HEK293T (cell line): ENCODE results near the gene PDLIM3.

Experiments
- CTCF ChIA-PET: fragments of 350-600 bp; formaldehyde crosslinking; extraction: SDS; loops from one replicate; lab custom pipeline; 2021; ENCODE audit warnings: antibody characterized with exemption, inconsistent platforms; lab: Yijun Ruan, JAX
- POLR2A ChIA-PET: fragments of 350-600 bp; formaldehyde crosslinking; extraction: SDS; loops from one replicate; lab custom pipeline; 2020; ENCODE audit warnings: antibody characterized with exemption, inconsistent platforms; lab: Yijun Ruan, JAX
- DNase-seq: peaks from one replicate; pipeline ENCODE4 v3.0.0; 2012; ENCODE audit warnings: mixed read lengths; ENCODE audit errors: extremely low spot score
- ARNT ChIP-seq: fragments of 450-650 bp; IDR thresholded peaks from 2 replicates; pipeline ENCODE4 v1.6.1; 2017; ENCODE audit warnings: mild to moderate bottlenecking
- BHLHE40 ChIP-seq: fragments of 450-650 bp; IDR thresholded peaks from 2 replicates; pipeline ENCODE4 v1.6.1; 2016; ENCODE audit warnings: mild to moderate bottlenecking, moderate library complexity, borderline replicate concordance
- CTBP1 ChIP-seq: fragments of 450-650 bp; IDR thresholded peaks from 2 replicates; pipeline ENCODE4 v1.6.1; 2016; ENCODE audit warnings: borderline replicate concordance
- ELF4 ChIP-seq: fragments of 450-650 bp; IDR thresholded peaks from 2 replicates; pipeline ENCODE4 v1.6.1; 2017; ENCODE audit warnings: antibody characterized with exemption
- FOXA1 ChIP-seq: fragments of 450-650 bp; IDR thresholded peaks from 2 replicates; pipeline ENCODE4 v1.6.1; 2016; ENCODE audit warnings: mild to moderate bottlenecking
- FOXK2 ChIP-seq: fragments of 450-650 bp; IDR thresholded peaks from 2 replicates; pipeline ENCODE4 v1.6.1; 2016; ENCODE audit warnings: mild to moderate bottlenecking
- FOXM1 ChIP-seq: fragments of 450-650 bp; IDR thresholded peaks from 2 replicates; pipeline ENCODE4 v1.6.1; 2017; ENCODE audit warnings: mild to moderate bottlenecking, borderline replicate concordance
- HDGF ChIP-seq: fragments of 450-650 bp; IDR thresholded peaks from 2 replicates; pipeline ENCODE4 v1.6.1; 2017; ENCODE audit warnings: antibody characterized with exemption, borderline replicate concordance
- L3MBTL2 ChIP-seq: fragments of 450-650 bp; conservative IDR thresholded peaks from 2 replicates; pipeline ENCODE4 v1.6.1; 2016; ENCODE audit warnings: mild to moderate bottlenecking
- LEF1 ChIP-seq: fragments of 450-650 bp; IDR thresholded peaks from 2 replicates; pipeline ENCODE4 v1.6.1; 2017; ENCODE audit warnings: mild to moderate bottlenecking, borderline replicate concordance
- NFRKB ChIP-seq: fragments of 450-650 bp; IDR thresholded peaks from 2 replicates; pipeline ENCODE4 v1.6.1; 2016; ENCODE audit warnings: mild to moderate bottlenecking, moderate library complexity
- PKNOX1 ChIP-seq: fragments of 450-650 bp; IDR thresholded peaks from 2 replicates; pipeline ENCODE4 v1.6.1; 2016
- SP1 ChIP-seq: fragments of 450-650 bp; IDR thresholded peaks from 2 replicates; pipeline ENCODE4 v1.6.1; 2017
- SUZ12 ChIP-seq: fragments of 450-650 bp; IDR thresholded peaks from 2 replicates; pipeline ENCODE4 v1.6.1; 2016; ENCODE audit warnings: mild to moderate bottlenecking
- TARDBP ChIP-seq: fragments of 450-650 bp; IDR thresholded peaks from 2 replicates; pipeline ENCODE4 v1.6.1; 2016
- ZNF384 ChIP-seq: fragments of 450-650 bp; IDR thresholded peaks from 2 replicates; pipeline ENCODE4 v1.6.1; 2016

Gene PDLIM3

GRCh38 chr4:185566425-185566824 lies 31.1 kb upstream of the PDLIM3 start:
- POLR2A ChIA-PET, result interaction anchor here (1.3 kb wide), 1 partner anchor 31 kb away, joined by 7 read pairs; the partner anchor contains the start of gene PDLIM3
- CTCF ChIA-PET, result interaction anchor here (1.2 kb wide), 1 partner anchor 32 kb away, joined by 4 read pairs; no protein-coding TSS in a partner anchor
- TF ChIP-seq FOXA1 (no peak), NFRKB (no peak), ARNT (no peak), SP1 (no peak), SUZ12 (no peak), L3MBTL2 (no peak), PKNOX1 (no peak), HDGF (no peak), BHLHE40 (no peak), FOXK2 (no peak), LEF1 (no peak), CTBP1 (no peak), TARDBP (no peak), FOXM1 (no peak)
- DNase-seq, result no peak

GRCh38 chr4:185565696-185566095 lies 30.4 kb upstream of the PDLIM3 start:
- POLR2A ChIA-PET, result no interaction called here
- DNase-seq, result no peak
- CTCF ChIA-PET, result no interaction called here
- TF ChIP-seq HDGF (no peak), BHLHE40 (no peak), TARDBP (no peak), L3MBTL2 (no peak), NFRKB (no peak), CTBP1 (no peak), FOXA1 (no peak), SUZ12 (no peak), LEF1 (no peak), FOXK2 (no peak), ZNF384 (no peak), SP1 (no peak), FOXM1 (no peak), ARNT (no peak), PKNOX1 (no peak), ELF4 (no peak)

- no peak for DNase-seq
- POLR2A ChIA-PET, result no interaction called here
- TF ChIP-seq TARDBP (no peak), PKNOX1 (no peak), SUZ12 (no peak), NFRKB (no peak), LEF1 (no peak), FOXM1 (no peak), ELF4 (no peak), L3MBTL2 (no peak), BHLHE40 (no peak), ZNF384 (no peak)
- CTCF ChIA-PET, result no interaction called here
Measured at GRCh38 chr4:185564349-185564748, 29.0 kb upstream of the PDLIM3 start.

- DNase-seq, result no peak
- POLR2A ChIA-PET, result interaction anchor here (1.2 kb wide), 1 partner anchor 11 kb away, joined by 5 read pairs; no protein-coding TSS in a partner anchor
- CTCF ChIA-PET, result no interaction called here
- no peak for TF ChIP-seq NFRKB
- no peak for TF ChIP-seq L3MBTL2
- no peak for TF ChIP-seq TARDBP
- TF ChIP-seq FOXK2, result no peak
- TF ChIP-seq FOXA1, result no peak
- no peak for TF ChIP-seq LEF1
- no peak for TF ChIP-seq HDGF
- TF ChIP-seq ELF4, result no peak
- TF ChIP-seq ZNF384, result no peak
- TF ChIP-seq PKNOX1, result no peak
- TF ChIP-seq SUZ12, result no peak
- no peak for TF ChIP-seq ARNT
- TF ChIP-seq BHLHE40, result no peak
Measured at GRCh38 chr4:185562531-185562930, 27.2 kb upstream of the PDLIM3 start.

GRCh38 chr4:185560316-185560715 lies 25.0 kb upstream of the PDLIM3 start:
- ChIA-PET CTCF (interaction anchor here (0.7 to 1.7 kb wide), 5 partner anchors 13 to 1098 kb away, joined by 3 to 11 read pairs (median 6); partner anchors contain the start of gene PDLIM3), POLR2A (interaction anchor here (0.6 to 2.2 kb wide), 6 partner anchors 13 to 35 kb away, joined by 3 to 11 read pairs (median 4); partner anchors contain the start of gene PDLIM3)
- TF ChIP-seq NFRKB (no peak), FOXA1 (no peak), BHLHE40 (no peak), HDGF (no peak), ZNF384 (no peak), LEF1 (no peak), ARNT (no peak), PKNOX1 (no peak)
- no peak for DNase-seq
